Measurements from ENCODE around the gene PILRA. TPM values are rescaled to one million over a fixed set of nuclear protein-coding genes. Genes with fewer than 3 reads are reported as not detected.

PILRA gene
- total and polyA plus RNA-seq, 2 donors (not counting 1 experiment from before 2014, with no cell fraction given) = 10.3 to 23.0 TPM

- peaks cover 0 to 3% of the 10 kb centered on the region in 2 experiments for H3K36me3 ChIP-seq (replicated peaks in 1 of 2; ENCODE audit: control extremely low read depth in 1 of 2, control insufficient read depth in 1 of 2, extremely low read depth in 1 of 2, insufficient read depth in 2 of 2, low read length in 1 of 2)
- no peaks in the 10 kb centered on the region for H3K27me3 ChIP-seq (replicated peaks in 1 of 4; ENCODE audit: control extremely low read depth in 1 of 4, control insufficient read depth in 3 of 4, insufficient read depth in 4 of 4, low read length in 3 of 4)
- Mint-ChIP-seq H3K4me1 (peaks cover 81% of the 10 kb centered on the region), H3K4me3 (peak overlapping the region; percentile 87), H3K27ac (peak overlapping the region; percentile 99), H3K9me3 (ENCODE audit: insufficient read depth) (no peaks in the 10 kb centered on the region), H3K27me3 (no peaks in the 10 kb centered on the region)
- H3K79me2 ChIP-seq (ENCODE audit: control insufficient read depth, insufficient read depth, low read length) = peaks cover under 1% of the 10 kb centered on the region
- ChIA-PET CTCF (interaction anchor here (0.6 to 5.7 kb wide), 14 partner anchors 10 to 236 kb away, joined by 3 to 49 read pairs (median 4); partner anchors contain the start of genes MEPCE and ZCWPW1), POLR2A (interaction anchor here (0.5 to 2.2 kb wide), 14 partner anchors 10 to 307 kb away, joined by 3 to 44 read pairs (median 5); partner anchors contain the start of genes GPC2, MEPCE and ZCWPW1)
- no peak overlapping the region for H3K4me3 ChIP-seq (ENCODE audit: control extremely low read depth in 1 of 5, extremely low read depth in 1 of 5, insufficient read depth in 1 of 5, low read depth in 2 of 5, low read length in 4 of 5)
- TF ChIP-seq EZH2 (IDR thresholded peaks at IDR 0.05; ENCODE audit: borderline replicate concordance, insufficient read depth, low read depth, low read length, poor library complexity, severe bottlenecking) = no peak
- TF ChIP-seq CTCF (IDR thresholded peaks at IDR 0.05) = no peak
- no peaks in the 10 kb centered on the region for H3K9me3 ChIP-seq (ENCODE audit: control extremely low read depth in 1 of 3, control insufficient read depth in 2 of 3, insufficient read depth in 1 of 3, low read length in 2 of 3)
- peak overlapping the region; percentile 29 for H2AFZ ChIP-seq (ENCODE audit: insufficient read depth, low read depth, low read length, poor library complexity, severe bottlenecking)
- H3K4me2 ChIP-seq (replicated peaks; ENCODE audit: low read depth, low read length, poor library complexity, severe bottlenecking) = peak overlapping the region; percentile 72
- H4K20me1 ChIP-seq (ENCODE audit: control insufficient read depth, insufficient read depth, low read length, poor library complexity, severe bottlenecking) = no peaks in the 10 kb centered on the region
- WGBS (ENCODE audit: insufficient coverage) = 7% methylated on average over 6 of the region's 6 CpGs
- H3K4me1 ChIP-seq (ENCODE audit: control insufficient read depth in 2 of 2, insufficient read depth in 2 of 2, low read length in 2 of 2) = peaks cover 68 to 86% of the 10 kb centered on the region in 2 donors
- peak overlapping the region; percentile 51 for H3K9ac ChIP-seq (ENCODE audit: low read length)
- peak; percentile 95 for DNase-seq
- intact Hi-C loops (cut with micrococcal nuclease) = loop anchor here (1.0 to 2.0 kb wide), 8 partner anchors 11 to 287 kb away; partner anchors contain the start of genes PILRB, PPP1R35 and ZCWPW1
- peak overlapping the region; percentile 97 to 99 for H3K27ac ChIP-seq (ENCODE audit: low read length in 2 of 2)
- peak; percentile 84 for ATAC-seq (ENCODE audit: low read depth)
Measured at GRCh38 chr7:100369105-100369504, 4.2 kb upstream of the PILRA start.

- intact Hi-C loops (cut with micrococcal nuclease) = no loop called here
- TF ChIP-seq CTCF (IDR thresholded peaks at IDR 0.05) (no peak), EZH2 (IDR thresholded peaks at IDR 0.05; ENCODE audit: borderline replicate concordance, insufficient read depth, low read depth, low read length, poor library complexity, severe bottlenecking) (no peak)
- Mint-ChIP-seq H3K4me1 (peaks cover 84% of the 10 kb centered on the region), H3K27ac (peak overlapping the region; percentile 92), H3K4me3 (peak overlapping the region; percentile 23), H3K9me3 (ENCODE audit: insufficient read depth) (no peaks in the 10 kb centered on the region), H3K27me3 (no peaks in the 10 kb centered on the region)
- peak overlapping the region; percentile 72 for H3K4me2 ChIP-seq (replicated peaks; ENCODE audit: low read depth, low read length, poor library complexity, severe bottlenecking)
- H3K9ac ChIP-seq (ENCODE audit: low read length) = peak overlapping the region; percentile 17
- H3K36me3 ChIP-seq (replicated peaks in 1 of 2; ENCODE audit: control extremely low read depth in 1 of 2, control insufficient read depth in 1 of 2, extremely low read depth in 1 of 2, insufficient read depth in 2 of 2, low read length in 1 of 2) = no peaks in the 10 kb centered on the region
- peaks cover 7% of the 10 kb centered on the region for H3K79me2 ChIP-seq (ENCODE audit: control insufficient read depth, insufficient read depth, low read length)
- POLR2A ChIA-PET = interaction anchor here (0.7 kb wide), 1 partner anchor 60 kb away, joined by 3 read pairs; no protein-coding TSS in a partner anchor
- H3K4me3 ChIP-seq (ENCODE audit: control extremely low read depth in 1 of 5, extremely low read depth in 1 of 5, insufficient read depth in 1 of 5, low read depth in 2 of 5, low read length in 4 of 5) = no peak overlapping the region
- no peaks in the 10 kb centered on the region for H3K9me3 ChIP-seq (ENCODE audit: control extremely low read depth in 1 of 3, control insufficient read depth in 2 of 3, insufficient read depth in 1 of 3, low read length in 2 of 3)
- H3K4me1 ChIP-seq (ENCODE audit: control insufficient read depth in 2 of 2, insufficient read depth in 2 of 2, low read length in 2 of 2) = peaks cover 71 to 92% of the 10 kb centered on the region in 2 donors
- H2AFZ ChIP-seq (ENCODE audit: insufficient read depth, low read depth, low read length, poor library complexity, severe bottlenecking) = no peak overlapping the region
- DNase-seq (peak; percentile 25), ATAC-seq (ENCODE audit: low read depth) (no peak)
- no peaks in the 10 kb centered on the region for H4K20me1 ChIP-seq (ENCODE audit: control insufficient read depth, insufficient read depth, low read length, poor library complexity, severe bottlenecking)
- CTCF ChIA-PET = interaction anchor here (2.2 to 5.7 kb wide), 2 partner anchors 11 to 37 kb away, joined by 11 to 49 read pairs; no protein-coding TSS in a partner anchor
- peak overlapping the region; percentile 97 to 99 for H3K27ac ChIP-seq (ENCODE audit: low read length in 2 of 2)
- H3K27me3 ChIP-seq (replicated peaks in 1 of 4; ENCODE audit: control extremely low read depth in 1 of 4, control insufficient read depth in 3 of 4, insufficient read depth in 4 of 4, low read length in 3 of 4) = no peaks in the 10 kb centered on the region
- whole genome bisulfite sequencing (ENCODE audit: insufficient coverage) = 77% methylated on average over 3 of the region's 4 CpGs
Measured at GRCh38 chr7:100370303-100370702, 3.0 kb upstream of the PILRA start.

Data from B cell (primary cell).